GM12874 (cell line): ENCODE data around the gene DIAPH2.

Experiments
- CTCF ChIP-seq: IDR thresholded peaks from 2 replicates; pipeline ENCODE4 v1.5.1; 2011; ENCODE audit warnings: low read depth, mild to moderate bottlenecking, control low read depth, low read length, moderate library complexity; ENCODE audit not compliant: insufficient read depth

DIAPH2 gene

GRCh38 chrX:97260679-97261078 lies 576.0 kb downstream of the DIAPH2 start:
- no peak for TF ChIP-seq CTCF

GRCh38 chrX:97266406-97267121 lies 581.9 kb downstream of the DIAPH2 start:
- TF ChIP-seq CTCF: no peak

GRCh38 chrX:97267396-97268181 lies 582.9 kb downstream of the DIAPH2 start:
- no peak for TF ChIP-seq CTCF

- no peak for TF ChIP-seq CTCF
These were observed 583.6 kb downstream of the DIAPH2 start for GRCh38 chrX:97268182-97268680.

DNA sequence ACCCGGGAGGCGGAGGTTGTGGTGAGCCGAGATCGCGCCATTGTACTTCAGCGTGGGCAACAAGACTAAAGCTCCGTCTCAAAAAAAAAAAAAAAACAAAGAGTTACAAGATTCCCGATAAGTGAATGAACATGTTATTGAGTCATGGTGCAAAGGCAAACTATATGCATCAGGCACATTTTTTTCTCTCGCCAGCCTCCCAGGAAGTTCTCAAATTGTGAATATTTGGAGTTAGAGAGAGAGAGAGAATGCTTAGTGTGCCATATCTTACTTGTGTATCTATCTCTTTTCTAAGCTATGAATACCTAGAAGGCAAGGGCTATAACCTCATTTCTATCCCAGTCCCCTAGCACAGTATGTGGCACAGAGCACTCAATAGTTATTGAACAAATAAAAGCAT lies 599.9 kb downstream of the DIAPH2 start:
- TF ChIP-seq CTCF: no peak

GRCh38 chrX:97290199-97290598 lies 605.6 kb downstream of the DIAPH2 start:
- TF ChIP-seq CTCF: no peak

GRCh38 chrX:97294041-97294440 lies 609.4 kb downstream of the DIAPH2 start:
- no peak for TF ChIP-seq CTCF
